ENCODE measurements around the gene PRM1. TPM values are rescaled to one million over a fixed set of nuclear protein-coding genes. Genes with fewer than 3 reads are reported as not detected.

Gene PRM1
- total RNA-seq, 1 experiment from 2014 or later = not detected

DNA sequence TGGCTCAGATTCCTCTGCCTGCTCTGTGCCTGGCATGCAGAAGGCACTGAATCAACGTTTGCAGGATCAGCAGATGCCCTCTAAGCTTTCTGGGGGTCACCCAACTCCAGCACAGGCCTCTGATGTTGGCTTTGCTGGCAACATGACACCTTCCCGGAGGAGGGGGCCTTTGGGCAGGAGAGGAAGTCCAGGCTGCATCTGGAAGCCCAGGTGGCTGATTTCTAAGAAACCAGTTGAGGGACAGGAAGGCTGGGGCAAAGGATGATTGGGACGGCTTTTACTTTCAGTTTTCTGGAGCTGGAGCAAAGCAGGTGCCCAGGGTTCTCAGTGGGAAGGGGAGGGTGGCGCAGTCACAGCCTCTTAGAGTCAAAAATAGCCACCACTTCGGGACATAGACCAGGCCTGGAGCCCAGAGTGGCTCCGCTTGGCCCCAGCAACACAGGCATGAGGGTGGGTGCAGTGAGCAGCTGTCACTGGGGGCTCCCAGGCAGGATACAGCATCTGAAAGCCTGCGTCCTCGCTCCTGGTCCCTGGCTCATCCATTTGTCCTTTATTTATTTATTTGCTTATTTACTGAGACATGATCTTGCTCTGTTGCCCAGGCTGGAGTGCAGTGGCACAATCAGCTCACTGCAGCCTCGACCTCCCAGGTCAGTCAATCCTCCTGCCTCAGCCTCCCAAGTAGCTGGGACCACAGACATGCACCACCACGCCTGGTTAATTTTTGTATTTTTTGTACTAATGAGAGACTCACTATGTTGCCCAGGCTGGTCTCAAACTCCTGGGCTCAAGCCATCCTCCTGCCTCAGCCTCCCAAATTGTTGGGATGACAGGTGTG lies 40.3 kb downstream of the PRM1 start:
- Histone ChIP-seq H3K4me3 (no peak overlapping the region), H3F3A (ENCODE audit: insufficient read depth, low read depth) (no peaks in the 10 kb centered on the region), H3K36me3 (ENCODE audit: low read depth) (no peaks in the 10 kb centered on the region), H4K20me1 (ENCODE audit: insufficient read depth) (no peaks in the 10 kb centered on the region), H3K9me2 (ENCODE audit: insufficient read depth) (no peaks in the 10 kb centered on the region), H3K27ac (no peak overlapping the region), H3K27me3 (ENCODE audit: insufficient read depth, low read depth) (no peaks in the 10 kb centered on the region), H3K4me2 (no peak overlapping the region), H2AFZ (no peak overlapping the region), H3K4me1 (replicated peaks; ENCODE audit: insufficient read depth) (no peaks in the 10 kb centered on the region), H3K79me2 (ENCODE audit: low read depth) (no peaks in the 10 kb centered on the region), H3K9me3 (ENCODE audit: insufficient read depth, low read depth) (no peaks in the 10 kb centered on the region)
- no TSS peak for BruUV-seq (replicated peaks)
- TF ChIP-seq, protein P1, sequence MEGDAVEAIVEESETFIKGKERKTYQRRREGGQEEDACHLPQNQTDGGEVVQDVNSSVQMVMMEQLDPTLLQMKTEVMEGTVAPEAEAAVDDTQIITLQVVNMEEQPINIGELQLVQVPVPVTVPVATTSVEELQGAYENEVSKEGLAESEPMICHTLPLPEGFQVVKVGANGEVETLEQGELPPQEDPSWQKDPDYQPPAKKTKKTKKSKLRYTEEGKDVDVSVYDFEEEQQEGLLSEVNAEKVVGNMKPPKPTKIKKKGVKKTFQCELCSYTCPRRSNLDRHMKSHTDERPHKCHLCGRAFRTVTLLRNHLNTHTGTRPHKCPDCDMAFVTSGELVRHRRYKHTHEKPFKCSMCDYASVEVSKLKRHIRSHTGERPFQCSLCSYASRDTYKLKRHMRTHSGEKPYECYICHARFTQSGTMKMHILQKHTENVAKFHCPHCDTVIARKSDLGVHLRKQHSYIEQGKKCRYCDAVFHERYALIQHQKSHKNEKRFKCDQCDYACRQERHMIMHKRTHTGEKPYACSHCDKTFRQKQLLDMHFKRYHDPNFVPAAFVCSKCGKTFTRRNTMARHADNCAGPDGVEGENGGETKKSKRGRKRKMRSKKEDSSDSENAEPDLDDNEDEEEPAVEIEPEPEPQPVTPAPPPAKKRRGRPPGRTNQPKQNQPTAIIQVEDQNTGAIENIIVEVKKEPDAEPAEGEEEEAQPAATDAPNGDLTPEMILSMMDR (conservative IDR thresholded peaks at IDR 0.05) = no peak
- TF ChIP-seq EZH2 (IDR thresholded peaks at IDR 0.05; ENCODE audit: low read depth) = no peak
- POLR2A ChIA-PET (ENCODE audit: unreplicated experiment) = no interaction called here
- intact Hi-C loops (cut with micrococcal nuclease; ENCODE audit: unreplicated experiment) = no loop called here
- CTCF ChIA-PET = no interaction called here
- DNase-seq = no peak

GRCh38 chr16:11239644-11240632 lies 41.2 kb downstream of the PRM1 start:
- no peaks in the 10 kb centered on the region for H3K79me2 ChIP-seq (ENCODE audit: low read depth)
- no peaks in the 10 kb centered on the region for H3K9me3 ChIP-seq (ENCODE audit: insufficient read depth, low read depth)
- ChIA-PET CTCF (no interaction called here), POLR2A (ENCODE audit: unreplicated experiment) (no interaction called here)
- H3K9me2 ChIP-seq (ENCODE audit: insufficient read depth) = no peaks in the 10 kb centered on the region
- H3K36me3 ChIP-seq (ENCODE audit: low read depth) = no peaks in the 10 kb centered on the region
- no peaks in the 10 kb centered on the region; the same call in 1 of the 2 replicates for H3F3A ChIP-seq (ENCODE audit: insufficient read depth, low read depth)
- no peak overlapping the region for H3K4me3 ChIP-seq
- no peaks in the 10 kb centered on the region for H4K20me1 ChIP-seq (ENCODE audit: insufficient read depth)
- intact Hi-C loops (cut with micrococcal nuclease; ENCODE audit: unreplicated experiment) = no loop called here
- H3K4me1 ChIP-seq (replicated peaks; ENCODE audit: insufficient read depth) = no peaks in the 10 kb centered on the region
- no peak for TF ChIP-seq EZH2 (IDR thresholded peaks at IDR 0.05; ENCODE audit: low read depth)
- TF ChIP-seq, protein P1 (conservative IDR thresholded peaks at IDR 0.05) = no peak
- no TSS peak for BruUV-seq (replicated peaks)
- H3K27ac ChIP-seq = no peak overlapping the region
- no peak overlapping the region for H3K4me2 ChIP-seq
- no peaks in the 10 kb centered on the region for H3K27me3 ChIP-seq (ENCODE audit: insufficient read depth, low read depth)
- DNase-seq = no peak
- no peak overlapping the region for H2AFZ ChIP-seq

DNA sequence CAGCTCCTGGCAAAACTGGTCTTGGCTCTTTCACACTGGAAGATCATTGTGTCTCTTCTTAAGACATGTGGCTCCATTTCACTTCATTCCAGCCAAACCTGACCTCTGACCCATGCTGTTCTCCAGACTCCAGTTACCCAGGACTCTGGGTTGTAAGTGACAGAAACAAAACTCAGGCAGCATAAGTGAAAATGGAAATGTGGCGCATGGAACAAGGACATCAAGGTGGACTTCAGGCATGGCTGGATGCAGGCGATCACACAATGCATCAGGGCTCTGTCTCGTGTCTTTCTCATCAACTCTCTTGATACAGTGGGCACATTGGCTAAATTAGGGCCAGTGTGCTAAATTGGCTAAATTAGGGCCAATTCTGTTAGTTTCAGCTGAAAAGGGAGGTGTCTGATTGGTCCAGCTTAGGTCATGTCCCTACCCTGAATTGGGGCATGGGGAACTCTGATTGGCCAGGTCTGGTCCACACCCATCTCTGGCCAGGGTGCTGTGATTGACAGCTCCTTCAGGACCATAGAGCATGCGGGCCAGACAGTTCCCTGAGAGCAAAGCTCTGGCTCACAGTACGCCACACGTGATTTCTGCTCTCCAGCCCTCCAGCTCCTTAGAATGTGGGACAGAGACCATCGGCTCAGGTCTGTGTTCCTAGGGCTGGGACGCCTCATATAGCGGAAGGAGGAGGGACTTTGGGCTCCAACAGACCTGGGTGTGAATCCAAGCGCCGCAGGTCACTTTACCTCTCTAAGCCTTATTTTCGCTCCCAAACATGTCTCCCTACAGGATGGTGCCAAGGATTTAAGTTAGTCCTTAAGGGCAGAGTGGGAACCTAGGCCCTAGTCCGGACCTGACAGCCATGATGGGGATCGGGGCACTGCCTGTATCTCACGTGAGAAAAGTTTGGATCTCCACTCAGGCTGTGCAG lies 42.6 kb downstream of the PRM1 start:
- no peaks in the 10 kb centered on the region for H3K9me2 ChIP-seq (ENCODE audit: insufficient read depth)
- no peaks in the 10 kb centered on the region for H3K4me1 ChIP-seq (replicated peaks; ENCODE audit: insufficient read depth)
- H3K9me3 ChIP-seq (ENCODE audit: insufficient read depth, low read depth) = no peaks in the 10 kb centered on the region
- H3K4me2 ChIP-seq = no peak overlapping the region
- DNase-seq = no peak
- ChIA-PET CTCF (no interaction called here), POLR2A (ENCODE audit: unreplicated experiment) (no interaction called here)
- no peaks in the 10 kb centered on the region for H3K27me3 ChIP-seq (ENCODE audit: insufficient read depth, low read depth)
- no peak overlapping the region for H2AFZ ChIP-seq
- no peaks in the 10 kb centered on the region for H3K36me3 ChIP-seq (ENCODE audit: low read depth)
- TF ChIP-seq EZH2 (IDR thresholded peaks at IDR 0.05; ENCODE audit: low read depth) = no peak
- TF ChIP-seq, protein P1 (conservative IDR thresholded peaks at IDR 0.05) = no peak
- no peak overlapping the region for H3K4me3 ChIP-seq
- no TSS peak for BruUV-seq (replicated peaks)
- no peaks in the 10 kb centered on the region for H3K79me2 ChIP-seq (ENCODE audit: low read depth)
- H3K27ac ChIP-seq = no peak overlapping the region
- H4K20me1 ChIP-seq (ENCODE audit: insufficient read depth) = no peaks in the 10 kb centered on the region
- intact Hi-C loops (cut with micrococcal nuclease; ENCODE audit: unreplicated experiment) = no loop called here
- no peaks in the 10 kb centered on the region; the same call in 1 of the 2 replicates for H3F3A ChIP-seq (ENCODE audit: insufficient read depth, low read depth)

Measured in PC-9 (cell line).